GM12874 (cell line): ENCODE data around the gene TPCN1.

ENCODE experiments used
- TF ChIP-seq, protein P1 (sequence below): IDR thresholded peaks from 2 replicates; pipeline ENCODE4 v1.5.1; 2011; ENCODE audit warnings: low read depth, mild to moderate bottlenecking, control low read depth, low read length, moderate library complexity; ENCODE audit not compliant: insufficient read depth

Gene TPCN1

GRCh38 chr12:113198296-113198695 lies 23.0 kb upstream of the TPCN1 start:
- TF ChIP-seq, protein P1, sequence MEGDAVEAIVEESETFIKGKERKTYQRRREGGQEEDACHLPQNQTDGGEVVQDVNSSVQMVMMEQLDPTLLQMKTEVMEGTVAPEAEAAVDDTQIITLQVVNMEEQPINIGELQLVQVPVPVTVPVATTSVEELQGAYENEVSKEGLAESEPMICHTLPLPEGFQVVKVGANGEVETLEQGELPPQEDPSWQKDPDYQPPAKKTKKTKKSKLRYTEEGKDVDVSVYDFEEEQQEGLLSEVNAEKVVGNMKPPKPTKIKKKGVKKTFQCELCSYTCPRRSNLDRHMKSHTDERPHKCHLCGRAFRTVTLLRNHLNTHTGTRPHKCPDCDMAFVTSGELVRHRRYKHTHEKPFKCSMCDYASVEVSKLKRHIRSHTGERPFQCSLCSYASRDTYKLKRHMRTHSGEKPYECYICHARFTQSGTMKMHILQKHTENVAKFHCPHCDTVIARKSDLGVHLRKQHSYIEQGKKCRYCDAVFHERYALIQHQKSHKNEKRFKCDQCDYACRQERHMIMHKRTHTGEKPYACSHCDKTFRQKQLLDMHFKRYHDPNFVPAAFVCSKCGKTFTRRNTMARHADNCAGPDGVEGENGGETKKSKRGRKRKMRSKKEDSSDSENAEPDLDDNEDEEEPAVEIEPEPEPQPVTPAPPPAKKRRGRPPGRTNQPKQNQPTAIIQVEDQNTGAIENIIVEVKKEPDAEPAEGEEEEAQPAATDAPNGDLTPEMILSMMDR, result no peak

- TF ChIP-seq, protein P1, result no peak
These were observed 21.1 kb upstream of the TPCN1 start for GRCh38 chr12:113200021-113200797.

DNA sequence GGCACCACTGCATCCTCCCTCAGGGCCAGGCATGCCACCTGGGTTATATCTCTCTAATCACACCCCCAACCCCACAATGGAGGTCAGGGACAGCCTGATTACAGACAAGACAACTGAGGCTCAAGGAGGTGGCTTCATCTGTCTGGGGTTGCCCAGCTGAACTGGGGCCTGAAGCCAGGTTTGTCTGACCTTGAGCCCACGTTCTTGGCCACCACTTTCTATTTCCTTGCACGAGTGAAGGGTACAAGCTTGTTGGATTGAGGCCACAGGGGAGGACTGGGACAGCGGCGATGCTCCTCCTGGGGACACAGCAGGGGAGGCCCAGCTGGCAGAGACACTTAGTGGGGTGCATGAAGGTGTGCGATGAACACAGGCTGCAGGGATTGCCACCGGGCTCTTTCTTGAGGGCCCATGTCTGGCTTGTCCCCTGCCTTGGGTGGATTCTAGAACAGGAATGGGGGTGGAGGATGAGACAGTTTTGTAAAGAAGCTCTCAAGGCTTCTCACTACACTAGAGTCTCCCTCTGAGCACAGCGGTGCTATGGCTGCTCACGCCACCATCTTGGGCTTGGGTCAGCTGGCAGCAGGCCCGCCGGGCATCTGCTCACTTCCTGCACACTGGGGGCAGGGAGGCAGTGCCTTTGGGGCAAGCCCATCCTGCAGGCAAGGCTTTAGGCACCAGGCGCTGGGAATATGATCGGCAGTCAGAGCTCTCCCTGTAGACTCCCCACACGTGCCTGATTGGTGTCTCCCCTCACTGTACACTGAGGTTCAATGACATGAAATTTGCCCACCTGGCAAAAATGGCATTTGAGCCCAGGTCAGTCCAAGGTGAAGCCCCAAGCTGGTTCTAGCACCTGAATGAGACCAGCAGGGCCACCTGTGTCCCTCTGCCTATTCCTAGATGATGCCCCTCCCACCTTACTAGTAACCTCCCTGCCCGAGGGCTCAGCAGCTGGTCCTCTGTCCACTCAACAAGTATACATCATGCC lies 19.8 kb upstream of the TPCN1 start:
- TF ChIP-seq, protein P1, result no peak

- TF ChIP-seq, protein P1, result no peak
These were observed 18.8 kb upstream of the TPCN1 start for GRCh38 chr12:113202300-113203075.

- TF ChIP-seq, protein P1, result no peak
These were observed 17.2 kb upstream of the TPCN1 start for GRCh38 chr12:113203852-113204760.

GRCh38 chr12:113204804-113205203 lies 16.5 kb upstream of the TPCN1 start:
- TF ChIP-seq, protein P1, result no peak
